HepG2 (cell line): ENCODE results near the gene CCDC82. TPM values are rescaled to one million over a fixed set of nuclear protein-coding genes. Genes with fewer than 3 reads are reported as not detected.

ENCODE experiments used
- CTCF ChIP-seq: sonication (generic); formaldehyde crosslinking; IDR thresholded peaks from 2 replicates; pipeline ENCODE4 v1.5.0; 2020; ENCODE audit warnings: mild to moderate bottlenecking, missing genetic modification reagents, moderate library complexity
- DNMT1 ChIP-seq: sonication (generic); formaldehyde crosslinking; IDR thresholded peaks from 2 replicates; pipeline ENCODE4 v1.5.1; 2020; ENCODE audit warnings: mild to moderate bottlenecking, missing genetic modification reagents
- FOXP1 ChIP-seq, 2 experiments: fragments of 450-650 bp in 1 of 2; IDR thresholded peaks; 2 replicates each; pipeline ENCODE4 v1.6.1; 2017 to 2018; ENCODE audit warnings: antibody characterized with exemption in 1 of 2
- IRX3 ChIP-seq: sonication (generic); formaldehyde crosslinking; IDR thresholded peaks from 2 replicates; pipeline ENCODE4 v1.8.1; 2023; ENCODE audit warnings: mild to moderate bottlenecking, low read depth, missing genetic modification reagents, borderline replicate concordance
- KDM6A ChIP-seq: IDR thresholded peaks from 2 replicates; pipeline ENCODE4 v1.6.1; 2016; ENCODE audit warnings: low read depth
- MED8 ChIP-seq: sonication (generic); formaldehyde crosslinking; IDR thresholded peaks from 2 replicates; pipeline ENCODE4 v1.8.1; 2023; ENCODE audit warnings: mild to moderate bottlenecking, missing genetic modification reagents; ENCODE audit not compliant: insufficient replicate concordance
- PATZ1 ChIP-seq: sonication (generic); formaldehyde crosslinking; IDR thresholded peaks from 2 replicates; pipeline ENCODE4 v1.4.0; 2020; ENCODE audit warnings: missing genetic modification reagents
- PBX2 ChIP-seq: IDR thresholded peaks from 2 replicates; pipeline ENCODE4 v1.6.1; 2016; ENCODE audit warnings: control low read depth
- PLRG1 ChIP-seq: fragments of 450-650 bp; conservative IDR thresholded peaks from 2 replicates; pipeline ENCODE4 v1.6.1; 2016
- POGK ChIP-seq: sonication (generic); formaldehyde crosslinking; conservative IDR thresholded peaks from 2 replicates; pipeline ENCODE4 v1.8.0; 2022; ENCODE audit warnings: mild to moderate bottlenecking, moderate library complexity, missing genetic modification reagents
- RCOR2 ChIP-seq: IDR thresholded peaks from 2 replicates; pipeline ENCODE4 v1.6.1; 2016; ENCODE audit warnings: missing biosample characterization, missing genetic modification reagents
- SALL1 ChIP-seq: sonication (generic); formaldehyde crosslinking; IDR thresholded peaks from 2 replicates; pipeline ENCODE4 v1.8.0; 2022; ENCODE audit warnings: mild to moderate bottlenecking, missing genetic modification reagents
- TEAD3 ChIP-seq: optimal IDR thresholded peaks from 2 replicates; pipeline ENCODE3; 2016; ENCODE audit warnings: borderline replicate concordance
- ZBTB37 ChIP-seq: sonication (generic); formaldehyde crosslinking; IDR thresholded peaks from 2 replicates; pipeline ENCODE4 v1.4.0; 2020; ENCODE audit warnings: mild to moderate bottlenecking, missing genetic modification reagents
- ZEB1 ChIP-seq: IDR thresholded peaks from 2 replicates; pipeline ENCODE4 v1.6.1; 2012; ENCODE audit warnings: mild to moderate bottlenecking, low read depth, inconsistent platforms; ENCODE audit not compliant: insufficient replicate concordance
- ZFP82 ChIP-seq: sonication (generic); formaldehyde crosslinking; IDR thresholded peaks from 2 replicates; pipeline ENCODE4 v1.5.1; 2020; ENCODE audit warnings: mild to moderate bottlenecking, missing genetic modification reagents, borderline replicate concordance
- ZNF331 ChIP-seq: sonication (generic); formaldehyde crosslinking; IDR thresholded peaks from 2 replicates; pipeline ENCODE4 v1.4.0; 2020; ENCODE audit warnings: missing genetic modification reagents
- ZNF543 ChIP-seq: sonication (generic); formaldehyde crosslinking; IDR thresholded peaks from 2 replicates; pipeline ENCODE4 v1.4.0; 2020; ENCODE audit warnings: mild to moderate bottlenecking, missing genetic modification reagents
- ZNF639 ChIP-seq: conservative IDR thresholded peaks from 2 replicates; pipeline ENCODE4 v1.6.1; 2018; ENCODE audit warnings: missing genetic modification reagents
- ZNF839 ChIP-seq: sonication (generic); formaldehyde crosslinking; IDR thresholded peaks from 2 replicates; pipeline ENCODE4 v1.4.0; 2020; ENCODE audit warnings: missing genetic modification reagents, mild to moderate bottlenecking, borderline replicate concordance
- polyA plus RNA-seq, 8 experiments: library from polyadenylated mRNA; depleted of rRNA in 3 of 8; stranded (reverse) in 7 of 8; unstranded in 1 of 8; fragments of >200 nt; fragmentation: Illumina TruSeq in 4 of 8; extraction: Trizol in 4 of 8; gene quantifications; 2 replicates each; pipeline versions ENCODE4 v1.2.1 to v1.2.3, GENCODE V29; 2011 to 2016; ENCODE audit warnings: low read depth in 4 of 8, missing spikeins in 1 of 8, mixed read lengths in 1 of 8; ENCODE audit not compliant: insufficient read depth in 1 of 8
- total RNA-seq, 5 experiments: library from RNA; depleted of rRNA; stranded (reverse); fragments of >200 nt; fragmentation: Illumina TruSeq; extraction: Trizol; gene quantifications; 2 replicates each; pipeline ENCODE4 v1.2.3, GENCODE V29; 2016; ENCODE audit warnings: low read depth in 1 of 5

Gene CCDC82
- total and polyA plus RNA-seq, 2 of the 13 experiments (the other 11 are each of a cell fraction or from before 2014, with no cell fraction given): 19.7 to 25.7 TPM

- TF ChIP-seq TEAD3 (no peak), DNMT1 (CRISPR knock-in tag) (no peak), ZFP82 (peak; percentile 51; the same call in 1 of the 2 replicates), ZNF639 (CRISPR knock-in tag) (no peak), CTCF (peak; percentile 62), PATZ1 (CRISPR knock-in tag) (peak; percentile 93), IRX3 (CRISPR knock-in tag) (no peak), KDM6A (CRISPR knock-in tag) (no peak), ZNF839 (CRISPR knock-in tag) (no peak), ZNF543 (CRISPR knock-in tag) (peak; percentile 100), POGK (CRISPR knock-in tag) (no peak), ZBTB37 (CRISPR knock-in tag) (no peak), FOXP1 (IDR thresholded peaks at IDR 0.05) (no peak), FOXP1 (CRISPR knock-in tag; IDR thresholded peaks at IDR 0.05) (no peak; the same call in 1 of the 2 replicates), PLRG1 (no peak), MED8 (CRISPR knock-in tag) (no peak), ZNF331 (CRISPR knock-in tag) (peak; percentile 51; the same call in 1 of the 2 replicates), PBX2 (no peak), ZEB1 (no peak), SALL1 (CRISPR knock-in tag) (peak; percentile 42; the same call in 1 of the 2 replicates), RCOR2 (0 out of 2 replicates have a peak, but pooled peaks have one; percentile 30)
Observed at GRCh38 chr11:96341211-96342013, 48.3 kb downstream of the CCDC82 start (continued).
